Measurements from ENCODE around the gene HSFX4.
"Not testable (repeated sequence)": the region's sequence is repeated elsewhere in the genome, so short reads cannot be mapped to it uniquely, and the experiment has no call there.

HSFX4 gene

DNA sequence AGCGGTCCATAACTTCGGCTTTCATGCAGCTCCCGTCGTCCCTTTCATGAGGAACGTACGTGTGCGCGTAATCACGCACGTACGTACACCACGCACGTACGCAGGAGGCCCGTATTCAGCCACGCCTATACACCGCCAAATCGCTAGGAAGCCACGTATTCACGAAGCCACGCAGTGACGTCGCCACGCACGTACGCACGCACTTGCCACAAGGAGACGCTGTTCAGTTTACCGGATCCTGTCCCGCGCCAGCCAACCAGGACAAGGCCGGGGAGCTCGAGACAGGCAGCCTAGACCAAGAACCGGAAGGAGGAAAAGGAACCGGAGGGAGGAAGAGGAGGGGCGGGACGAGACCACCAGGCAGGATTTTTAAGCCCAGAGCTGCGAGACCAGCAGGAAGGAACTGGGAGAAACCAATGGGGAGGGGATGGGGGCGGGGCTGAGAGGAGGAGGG is 9.1 kb downstream of the HSFX4 start, which contains the start of gene EOLA2:
Gene EOLA2 (minus strand): TSS at position 65 of the 454 bp plus-strand sequence. CDS start 4,617 bp downstream, outside the sequence.
- peak; percentile 55 for DNase-seq

DNA sequence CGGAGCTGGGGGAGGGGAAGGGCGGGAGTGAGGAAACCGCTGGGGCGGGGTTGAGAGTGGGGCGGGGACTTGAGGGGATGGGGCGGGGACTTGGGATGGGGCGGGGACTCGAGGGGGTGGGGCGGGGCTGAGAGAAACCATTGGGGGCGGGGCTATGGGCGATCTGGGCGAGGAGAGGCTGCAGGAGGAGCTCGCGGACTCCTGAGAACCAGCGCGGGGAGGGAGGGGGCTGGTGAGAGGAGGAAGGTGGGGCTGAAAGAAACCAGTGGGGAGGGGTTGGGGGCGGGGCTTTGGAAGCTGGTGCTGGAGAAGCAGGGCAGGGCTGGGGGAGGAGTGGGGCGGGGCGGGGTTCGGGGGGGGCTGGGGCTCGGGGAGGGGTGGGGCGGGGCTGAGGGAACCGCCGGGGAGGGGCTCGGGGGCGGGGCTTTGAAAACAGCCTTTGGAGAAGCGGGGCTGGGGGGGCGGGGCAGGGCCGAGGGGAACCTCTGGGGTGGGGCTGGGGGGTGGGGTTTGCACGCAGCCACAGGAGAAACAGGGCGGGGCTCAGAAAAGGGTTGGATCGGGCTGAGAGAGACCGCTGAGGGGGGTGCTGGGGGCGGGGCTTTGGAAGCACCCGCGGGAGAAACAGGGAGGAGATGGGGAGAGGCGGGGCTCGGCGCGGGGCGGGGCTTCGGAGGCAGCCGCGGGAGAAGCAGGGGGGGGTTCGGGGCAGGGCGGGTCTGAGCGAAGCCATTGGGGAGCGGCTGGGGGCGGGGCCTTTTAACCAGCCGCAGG is 9.7 kb downstream of the HSFX4 start:
- peak; percentile 18 for DNase-seq

DNA sequence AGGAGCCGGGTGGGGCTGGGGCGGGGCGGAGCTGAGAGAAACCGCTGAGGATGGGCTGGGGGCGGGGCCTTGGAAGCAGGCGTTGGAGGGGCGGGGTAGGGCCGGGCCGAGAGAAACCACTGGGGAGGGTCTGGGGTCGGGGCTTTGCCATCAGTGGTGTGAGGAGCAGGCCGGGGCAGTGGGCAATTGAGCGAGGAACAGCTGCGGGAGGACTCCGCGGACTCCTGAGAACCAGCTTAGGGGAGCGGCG is 10.2 kb downstream of the HSFX4 start:
- DNase-seq, result peak; percentile 18

DNA sequence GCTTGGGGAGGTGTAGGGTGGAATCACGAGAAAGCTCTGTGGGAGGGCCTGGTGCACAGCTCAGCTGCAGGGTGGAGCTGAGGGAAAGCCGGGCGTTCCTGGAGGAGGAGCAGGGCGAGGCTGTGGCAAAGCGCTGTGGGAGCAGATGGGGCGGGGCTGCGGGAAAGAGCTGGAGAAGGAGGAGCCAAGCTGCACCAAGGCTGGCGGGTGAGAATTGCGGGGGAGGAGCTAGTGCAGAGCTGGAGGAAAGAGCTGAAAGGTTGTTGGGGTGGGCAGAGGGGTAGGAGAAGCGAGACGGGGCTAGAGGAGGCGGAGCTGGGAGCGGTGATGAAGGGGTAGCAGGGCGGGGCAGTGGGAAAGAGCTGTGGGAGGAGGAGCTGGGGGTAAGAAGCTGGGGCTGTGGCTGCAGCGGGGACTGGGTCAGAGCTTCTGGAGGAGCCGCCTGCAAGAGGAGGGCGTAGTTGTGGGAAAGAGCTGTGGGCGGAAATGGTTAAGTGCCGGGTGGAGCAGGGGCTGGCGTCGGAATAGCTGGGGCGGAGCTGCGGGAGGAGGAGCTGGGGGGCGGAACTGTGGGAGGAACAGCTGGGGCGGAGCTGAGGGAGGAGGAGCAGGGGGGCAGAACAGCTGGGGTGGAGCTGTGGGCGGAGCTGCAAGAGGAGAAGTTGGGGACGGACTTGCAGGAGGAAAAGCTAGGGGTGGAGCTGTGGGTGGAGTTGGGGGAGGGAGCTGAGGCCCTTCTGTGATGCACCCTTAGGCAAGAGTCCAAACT is 10.7 kb downstream of the HSFX4 start:
- DNase-seq, result peak; percentile 77

DNA sequence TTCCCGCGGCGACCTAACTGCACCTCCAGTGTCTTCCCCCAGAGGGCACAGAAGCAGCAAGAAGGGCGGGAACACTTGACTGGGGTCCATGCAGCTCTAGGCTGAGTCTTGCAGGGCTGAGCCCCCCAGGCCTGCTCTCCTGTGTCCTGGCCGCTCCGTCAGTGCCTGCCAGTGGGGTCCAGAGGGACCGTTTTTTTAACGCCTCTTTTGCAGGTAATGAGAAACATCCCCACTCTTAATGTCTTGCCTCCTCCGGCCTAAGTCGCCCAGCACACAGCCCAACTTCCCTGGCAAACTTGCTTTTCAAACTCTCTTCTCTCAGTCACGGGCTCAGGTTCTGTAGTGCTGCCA is 11.3 kb downstream of the HSFX4 start:
- DNase-seq, result not testable (repeated sequence)

DNA sequence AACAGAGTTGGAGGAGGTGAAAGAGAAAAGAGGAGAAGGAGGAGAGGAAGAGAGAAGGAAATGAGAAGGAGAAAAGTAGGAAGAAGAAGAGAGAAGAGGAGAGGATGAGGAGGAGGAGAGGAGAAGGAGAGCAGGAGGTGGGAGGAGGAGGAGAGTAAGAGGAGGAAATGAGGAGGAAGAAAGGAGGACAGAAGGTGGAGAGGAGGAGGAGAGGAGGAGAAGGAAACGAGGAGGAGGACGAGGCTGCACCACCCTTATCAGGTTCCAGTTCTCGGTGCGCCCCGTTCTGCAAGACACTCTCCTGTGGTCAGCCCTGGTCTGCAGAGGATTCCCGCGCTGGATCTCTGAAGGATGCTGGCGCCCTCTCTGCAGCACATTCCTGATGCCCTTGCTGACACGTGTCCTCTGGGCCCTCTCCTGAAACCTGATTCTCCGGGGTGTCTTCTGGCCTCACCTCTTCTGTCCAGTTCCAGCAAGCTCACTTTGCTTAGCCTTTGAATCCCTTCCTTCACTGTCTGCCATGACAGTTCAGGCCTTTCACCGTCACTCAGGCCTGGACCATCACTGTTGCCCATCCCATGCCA is 15.8 kb downstream of the HSFX4 start:
- DNase-seq, result not testable (repeated sequence)

DNA sequence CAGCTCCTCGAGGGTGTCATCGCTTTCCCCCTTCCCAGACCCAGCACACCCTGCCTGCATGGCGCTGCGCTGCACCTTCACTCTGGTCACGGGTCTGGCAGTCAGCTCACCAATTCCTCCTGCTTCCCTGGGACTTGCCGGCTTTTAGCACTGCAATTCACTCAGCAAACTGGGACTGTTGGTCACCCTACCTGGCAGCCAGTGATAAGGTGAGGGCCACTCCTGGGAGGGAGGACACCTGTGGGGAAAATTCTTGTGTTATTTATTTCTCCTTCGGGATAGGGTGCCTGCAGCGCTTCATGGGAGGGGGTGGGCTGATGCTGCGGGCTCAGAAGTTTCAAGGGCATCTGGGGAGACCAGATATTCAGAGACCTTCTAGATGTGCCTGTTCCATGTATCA is 16.4 kb downstream of the HSFX4 start:
- DNase-seq, result not testable (repeated sequence)

DNA sequence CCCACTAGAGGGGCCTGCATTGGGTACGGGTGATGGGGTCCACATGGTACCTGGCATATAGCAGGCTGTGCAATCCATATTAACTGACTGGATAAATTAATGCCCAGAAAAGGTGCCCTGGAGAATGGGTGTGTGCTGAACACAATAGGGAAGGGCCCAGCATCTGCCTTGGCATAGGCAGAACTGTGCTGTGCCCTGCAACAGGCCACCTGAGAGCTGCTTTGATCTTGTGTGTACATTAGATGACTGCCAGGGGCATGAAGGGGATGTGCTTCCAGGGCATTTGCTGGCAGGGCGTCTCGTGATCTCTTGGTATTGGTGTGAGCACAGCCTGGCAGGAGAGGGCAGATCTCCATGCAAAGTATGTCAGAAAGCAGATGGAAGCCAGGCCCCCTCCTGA is 17.6 kb downstream of the HSFX4 start:
- DNase-seq, result not testable (repeated sequence)

DNA sequence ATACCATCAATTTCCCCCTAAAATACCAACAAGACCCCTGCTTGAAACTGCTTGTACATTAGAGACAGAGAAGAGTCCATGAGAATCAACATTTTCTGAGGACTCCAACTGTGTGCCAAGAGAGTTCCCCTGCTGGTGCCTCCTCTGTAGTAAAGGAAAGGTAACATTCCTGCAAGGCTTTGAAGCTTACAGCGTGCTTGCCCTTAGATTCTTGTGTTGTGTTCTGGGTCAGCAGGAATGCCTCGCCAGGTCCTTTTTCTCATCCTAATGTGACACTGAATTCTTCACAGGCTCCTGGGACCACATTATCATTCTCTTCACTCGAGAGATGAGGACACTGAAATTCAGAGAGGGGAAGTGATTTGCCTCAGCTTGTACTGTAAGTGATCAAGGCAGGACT is 18.6 kb downstream of the HSFX4 start:
- no peak for DNase-seq

DNA sequence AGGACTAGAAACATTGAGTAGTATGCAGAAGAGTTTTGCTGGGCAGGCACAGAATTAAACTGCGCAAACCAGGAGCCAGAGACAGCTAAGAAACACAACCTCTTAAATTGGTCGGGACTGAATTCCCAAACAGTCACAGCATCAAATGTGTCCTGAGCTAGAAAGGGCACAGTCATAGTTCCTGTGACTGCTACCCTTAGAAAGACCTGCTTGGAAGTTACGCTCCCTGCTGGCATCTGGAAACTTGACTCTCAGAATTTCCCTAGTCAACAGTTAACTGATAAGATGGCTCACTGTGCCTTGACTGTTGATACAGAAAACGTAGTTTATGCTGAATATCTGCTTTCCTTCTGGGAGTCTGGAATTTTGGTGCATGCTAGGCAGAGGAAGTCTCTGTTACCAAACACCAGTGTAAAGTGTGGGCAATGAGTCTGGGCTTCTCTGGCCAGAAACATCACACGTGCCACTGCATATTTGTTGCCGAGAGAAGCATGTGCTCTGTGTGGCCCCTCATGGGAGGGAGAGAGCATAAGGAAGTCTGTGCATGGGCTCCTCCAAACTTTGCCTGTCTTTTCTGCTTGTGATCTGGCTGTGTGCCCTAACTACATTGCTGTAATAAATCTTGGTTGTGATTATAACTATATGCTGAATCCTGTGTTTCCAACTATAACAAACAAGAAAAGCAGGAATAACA is 20.5 kb downstream of the HSFX4 start:
- no peak for DNase-seq

DNA sequence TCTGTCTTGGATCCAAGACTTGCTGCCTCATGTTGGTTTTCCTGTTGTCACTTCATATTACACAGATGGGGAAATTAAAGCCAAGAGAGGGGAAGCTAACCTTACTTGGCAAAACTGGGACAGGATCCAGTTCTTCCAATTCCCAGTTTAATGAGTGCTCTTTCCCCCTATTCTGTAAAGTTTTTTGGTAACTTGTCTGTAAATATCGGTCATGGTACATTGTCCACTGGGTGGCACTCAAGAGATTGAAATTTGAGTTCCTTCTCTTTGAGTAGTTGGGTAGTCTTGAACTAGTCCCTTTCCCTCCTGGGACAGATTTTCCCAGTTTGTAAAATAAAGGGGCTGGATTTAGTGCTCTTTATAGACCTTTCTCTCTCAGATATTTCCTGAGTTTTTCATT is 21.3 kb downstream of the HSFX4 start:
- peak; percentile 0 for DNase-seq

DNA sequence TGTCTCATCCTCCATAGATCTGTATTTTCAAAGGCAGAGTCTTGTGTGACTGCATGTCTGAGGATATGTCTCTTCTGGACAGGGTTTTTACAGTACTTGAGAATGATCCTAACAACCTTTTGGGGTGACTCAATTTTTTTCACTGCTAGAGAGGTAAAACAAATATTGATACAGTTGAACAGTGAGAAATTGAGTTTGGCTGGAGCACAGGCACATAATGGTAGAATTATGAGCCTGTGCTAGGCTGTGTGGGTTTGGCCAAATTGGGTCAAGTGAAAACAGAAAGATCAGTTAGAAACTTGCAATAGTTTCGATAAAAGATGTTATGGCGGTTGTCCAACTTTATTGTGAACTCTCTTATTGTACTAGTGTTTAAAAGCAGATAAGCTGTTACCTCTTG is 32.2 kb downstream of the HSFX4 start:
- DNase-seq, result no peak

DNA sequence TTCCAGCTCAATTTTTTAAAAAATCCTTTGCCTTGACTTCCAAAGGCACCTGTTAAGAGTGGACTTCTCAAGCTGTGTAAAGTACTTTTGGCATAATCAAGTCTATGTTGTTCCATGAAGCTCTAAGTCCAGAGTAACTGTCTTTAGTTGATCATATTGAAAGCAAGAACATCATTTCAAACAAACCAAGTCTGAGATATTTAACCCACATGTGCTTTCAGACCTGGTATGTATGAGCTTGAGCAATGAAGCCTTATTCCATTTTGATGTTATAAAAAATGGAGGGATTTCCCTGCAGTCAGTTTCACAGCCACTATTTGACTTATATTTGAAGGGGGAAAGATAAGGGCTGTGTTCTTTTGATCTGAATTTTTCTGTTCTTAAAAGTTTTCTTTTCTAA is 32.6 kb downstream of the HSFX4 start:
- no peak for DNase-seq

DNA sequence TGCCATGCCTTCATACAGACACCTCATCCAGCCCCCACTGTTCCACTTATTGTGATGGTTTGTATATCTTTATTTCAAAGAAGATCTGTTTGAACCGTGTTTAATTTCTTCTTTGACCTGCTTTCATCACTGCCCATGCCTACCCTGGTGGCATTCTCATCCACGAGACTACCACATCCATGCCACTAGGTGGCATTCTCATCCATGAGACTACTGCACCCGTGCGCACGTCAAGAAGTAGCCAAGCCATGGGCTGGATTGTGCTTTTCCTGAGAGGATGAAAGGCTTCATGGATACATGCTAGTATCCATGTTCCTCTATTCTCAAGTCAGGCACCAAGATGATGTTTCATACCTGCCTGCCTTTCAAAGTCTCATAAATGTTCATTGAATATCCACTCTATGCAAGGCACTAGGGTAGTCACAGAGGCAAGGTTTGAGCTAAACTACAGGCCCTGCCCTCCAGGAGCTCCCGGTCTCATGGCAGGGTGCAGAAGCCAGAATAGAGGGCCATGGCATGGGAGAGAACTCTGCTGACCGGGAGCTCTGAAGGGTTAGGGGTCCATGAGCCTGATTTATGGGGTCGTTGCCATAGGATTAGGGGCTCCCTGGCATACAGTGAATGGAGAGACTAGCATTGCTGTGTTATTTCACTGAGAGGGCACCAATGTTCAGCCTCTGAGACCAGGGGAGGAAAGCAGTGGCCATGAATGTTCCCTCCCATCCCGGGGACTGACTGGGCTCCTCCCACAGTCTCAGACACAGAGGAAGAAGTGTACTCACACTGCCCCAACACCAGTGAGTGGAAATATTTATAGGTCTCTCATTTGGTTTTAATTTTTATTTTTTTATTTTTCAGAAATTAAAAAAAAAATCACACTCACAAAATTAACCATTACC is 33.7 kb downstream of the HSFX4 start:
- DNase-seq, result peak; percentile 1

DNA sequence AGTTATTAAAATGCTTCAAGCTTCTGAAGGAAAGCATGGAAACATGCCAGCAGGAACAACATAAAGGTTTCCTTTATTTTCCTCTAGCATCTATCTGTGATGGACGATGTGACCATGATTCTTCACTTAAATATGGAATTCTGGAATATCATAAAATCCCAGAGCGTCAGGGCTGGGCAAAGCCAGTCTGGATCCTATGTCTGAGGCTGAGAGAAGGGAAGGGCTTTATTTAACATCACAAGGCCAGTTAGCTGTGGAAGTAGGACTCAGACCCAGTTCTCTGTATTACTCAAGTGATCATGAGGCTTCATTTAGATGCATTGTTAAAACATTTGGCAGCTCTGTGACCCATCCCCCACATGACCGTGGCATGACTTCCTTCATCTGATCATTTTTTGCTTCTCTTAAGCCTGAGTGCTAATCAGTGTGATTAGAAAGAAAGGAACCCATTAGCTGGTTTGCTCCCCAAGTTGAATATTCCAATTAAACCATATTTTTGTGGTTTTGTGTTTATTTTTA is 49.8 kb downstream of the HSFX4 start:
- no peak for DNase-seq
